ENCODE measurements around the gene ZRANB3.

- TF ChIP-seq LEF1 (IDR thresholded peaks at IDR 0.05; ENCODE audit: borderline replicate concordance) (no peak), FOXM1 (IDR thresholded peaks at IDR 0.05; ENCODE audit: borderline replicate concordance) (no peak), FOXA1 (IDR thresholded peaks at IDR 0.05) (no peak), TARDBP (IDR thresholded peaks at IDR 0.05) (no peak), NFRKB (IDR thresholded peaks at IDR 0.05) (no peak), PKNOX1 (IDR thresholded peaks at IDR 0.05) (no peak), SUZ12 (IDR thresholded peaks at IDR 0.05) (no peak), HDGF (IDR thresholded peaks at IDR 0.05; ENCODE audit: borderline replicate concordance) (no peak), SP1 (IDR thresholded peaks at IDR 0.05) (no peak), FOXK2 (IDR thresholded peaks at IDR 0.05) (no peak), BHLHE40 (IDR thresholded peaks at IDR 0.05; ENCODE audit: borderline replicate concordance) (no peak), L3MBTL2 (conservative IDR thresholded peaks at IDR 0.05) (no peak), ZNF384 (IDR thresholded peaks at IDR 0.05) (no peak)
Observed at GRCh38 chr2:135528006-135528405, 3.0 kb downstream of the ZRANB3 start.

All from HEK293T (cell line).